Brain microvascular endothelial cell (primary cell): ENCODE results near the gene FAM53A.

Source experiments
- DNase-seq: peaks from one replicate; pipeline ENCODE4 v3.0.0-alpha.2; 2020
- H3K27ac ChIP-seq: fragments of 250-450 bp; sonication (Bioruptor Pico); 2 replicates; pipeline ENCODE4 v1.5.1; 2020; ENCODE audit warnings: mild to moderate bottlenecking, moderate library complexity
- H3K27me3 ChIP-seq: fragments of 250-450 bp; sonication (Bioruptor Pico); replicated peaks from 2 replicates; pipeline ENCODE4 v1.5.1; 2020; ENCODE audit warnings: mild to moderate bottlenecking
- H3K36me3 ChIP-seq: fragments of 250-450 bp; sonication (Bioruptor Pico); replicated peaks from 2 replicates; pipeline ENCODE4 v1.5.1; 2020; ENCODE audit warnings: mild to moderate bottlenecking
- H3K4me3 ChIP-seq: 2 replicates; pipeline ENCODE4 v1.5.1; 2011; ENCODE audit warnings: low read depth, mild to moderate bottlenecking, control low read depth, low read length, moderate library complexity
- CTCF ChIP-seq: IDR thresholded peaks from 2 replicates; pipeline ENCODE4 v1.5.1; 2011; ENCODE audit warnings: low read depth, mild to moderate bottlenecking, moderate library complexity, low read length, control low read depth, inconsistent platforms; ENCODE audit errors: missing control alignments
- in situ Hi-C: cut with HindIII; loops from 2 replicates; pipeline ENCODE4 v1.10.0; 2017; ENCODE audit warnings: low sequenced_read_pairs, low pct_ligation_motif_present

FAM53A gene

GRCh38 chr4:1661695-1662094 lies 22.4 kb downstream of the FAM53A start:
- in situ Hi-C loops, result no loop called here

GRCh38 chr4:1660948-1661677 lies 23.0 kb downstream of the FAM53A start:
- no peak overlapping the region for H3K27ac ChIP-seq
- TF ChIP-seq CTCF, result no peak
- H3K36me3 ChIP-seq, result no peaks in the 10 kb centered on the region
- no peaks in the 10 kb centered on the region for H3K27me3 ChIP-seq
- DNase-seq, result no peak
- in situ Hi-C loops, result no loop called here
- no peak overlapping the region for H3K4me3 ChIP-seq

More at GRCh38 chr4:1661695-1662094, 22.4 kb downstream of the FAM53A start:
- H3K4me3 ChIP-seq, result no peak overlapping the region
- no peak for TF ChIP-seq CTCF
- no peak for DNase-seq
- H3K36me3 ChIP-seq, result no peaks in the 10 kb centered on the region
- no peaks in the 10 kb centered on the region for H3K27me3 ChIP-seq
- no peak overlapping the region for H3K27ac ChIP-seq

DNA sequence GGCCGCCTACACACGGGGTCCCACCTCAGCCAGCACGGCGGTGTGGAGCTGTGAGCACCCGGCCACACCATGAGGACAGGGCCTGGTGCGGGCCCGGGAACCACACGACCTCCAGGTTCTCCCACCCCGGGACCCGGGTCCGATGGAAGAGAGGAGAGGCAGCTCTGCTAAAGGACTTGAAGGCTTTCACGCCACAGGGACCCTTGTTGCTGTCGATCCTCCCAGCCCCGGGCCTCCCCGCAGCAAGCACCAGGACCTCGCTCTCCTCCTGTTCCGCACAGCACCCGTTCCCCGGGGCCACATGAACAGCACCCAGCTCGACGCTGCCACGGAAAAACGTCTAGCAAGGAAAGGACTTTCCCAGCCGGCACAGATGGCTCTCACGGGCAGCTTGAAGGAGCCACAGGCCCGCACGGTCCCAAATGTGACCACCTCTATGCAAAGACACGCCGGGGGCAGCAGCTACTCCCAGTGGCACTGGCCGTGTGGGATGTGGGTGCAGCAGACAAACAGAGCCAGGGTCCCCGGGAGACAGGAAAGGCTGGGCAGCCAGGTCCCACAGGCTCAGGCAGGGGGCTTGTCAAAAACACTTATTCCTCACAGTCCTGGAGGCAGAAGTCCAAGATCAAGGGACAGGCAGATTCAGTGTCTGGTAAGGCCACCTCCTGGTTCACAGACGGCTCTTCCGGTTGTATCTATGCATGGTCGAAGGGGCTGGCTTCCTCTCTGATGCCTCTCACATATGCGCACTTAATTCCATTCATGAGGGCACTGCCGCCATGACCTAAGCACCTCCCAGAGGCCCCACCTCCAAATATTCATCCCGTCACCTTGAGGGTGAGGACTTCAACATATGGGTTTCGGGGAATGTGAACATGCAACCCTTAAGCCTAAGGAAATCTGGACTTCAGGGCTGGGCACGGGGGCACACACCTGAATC lies 24.7 kb downstream of the FAM53A start:
- Histone ChIP-seq H3K36me3 (no peaks in the 10 kb centered on the region), H3K27ac (no peak overlapping the region), H3K27me3 (no peaks in the 10 kb centered on the region), H3K4me3 (no peak overlapping the region)
- no peak for DNase-seq
- in situ Hi-C loops, result no loop called here
- no peak for TF ChIP-seq CTCF

GRCh38 chr4:1658581-1658980 lies 25.5 kb downstream of the FAM53A start:
- Histone ChIP-seq H3K27me3 (no peaks in the 10 kb centered on the region), H3K36me3 (no peaks in the 10 kb centered on the region), H3K27ac (no peak overlapping the region), H3K4me3 (no peak overlapping the region)
- TF ChIP-seq CTCF, result no peak
- in situ Hi-C loops, result no loop called here
- no peak for DNase-seq

GRCh38 chr4:1658146-1658545 lies 26.0 kb downstream of the FAM53A start:
- Histone ChIP-seq H3K4me3 (no peak overlapping the region), H3K27ac (no peak overlapping the region), H3K36me3 (no peaks in the 10 kb centered on the region), H3K27me3 (no peaks in the 10 kb centered on the region)
- in situ Hi-C loops, result no loop called here
- no peak for TF ChIP-seq CTCF
- DNase-seq, result no peak
